K562 (cell line): ENCODE results near the gene ZNF845. TPM values are rescaled to one million over a fixed set of nuclear protein-coding genes. Genes with fewer than 3 reads are reported as not detected.

Experiments
- ATAC-seq: fragments of 200-7000 bp; cut with Tn5 transposase; 3 replicates; pipeline ENCODE4 v1.9.1; 2020; ENCODE audit warnings: moderate library complexity
- BruUV-seq: library from RNA; stranded (reverse); fragments of 400-500 nt; replicated peaks from 2 replicates; lab custom pipeline; 2021; lab: Mats Ljungman, UMichigan
- CTCF ChIA-PET: fragments of 300-600 bp; formaldehyde crosslinking; extraction: SDS; loops from one replicate; lab custom pipeline; 2021; ENCODE audit warnings: low intra/inter-chr PET ratio; lab: Yijun Ruan, JAX
- POLR2A ChIA-PET: fragments of 300-600, 350-650 bp; sonication (Branson Sonifier 250); formaldehyde crosslinking; extraction: SDS; loops from one replicate; lab custom pipeline; 2021; ENCODE audit warnings: antibody characterized with exemption, inconsistent platforms; lab: Yijun Ruan, JAX
- DNase-seq, 4 experiments: peaks; one replicate each; pipeline versions ENCODE4 v3.0.0 to v3.0.0-alpha.2; 2011 to 2018; ENCODE audit warnings: low spot score in 3 of 4, mixed read lengths in 3 of 4; ENCODE audit errors: extremely low read depth in 1 of 4
- FAIRE-seq: peaks from 2 replicates; lab custom pipeline; 2011; peaks lifted over from hg19 to GRCh38; lab: Jason Lieb, UNC
- H2AFZ ChIP-seq: 2 replicates; pipeline ENCODE4 v1.6.0; 2011; ENCODE audit warnings: low read depth, low read length, control low read depth, inconsistent platforms
- H3K27ac ChIP-seq: fragments of 200-600 bp; 3 replicates; pipeline ENCODE4 v1.8.0; 2011; ENCODE audit warnings: low read depth, mild to moderate bottlenecking, control low read depth, inconsistent platforms, low read length, moderate library complexity, mixed read lengths; ENCODE audit errors: extremely low read depth
- H3K27me3 ChIP-seq, 2 experiments: fragments of 300-600 bp in 1 of 2; 2 replicates in 1 of 2; 3 replicates in 1 of 2; pipeline versions ENCODE4 v1.6.0 to v1.8.0; 2011; ENCODE audit warnings: inconsistent platforms in 2 of 2, low read length in 2 of 2, mild to moderate bottlenecking in 1 of 2, mixed read lengths in 1 of 2, moderate library complexity in 1 of 2; ENCODE audit not compliant: control insufficient read depth in 2 of 2, insufficient read depth in 2 of 2
- H3K36me3 ChIP-seq: fragments of 300-600 bp; 3 replicates; pipeline ENCODE4 v1.8.0; 2011; ENCODE audit warnings: mild to moderate bottlenecking, low read length, inconsistent platforms; ENCODE audit not compliant: control insufficient read depth, insufficient read depth
- H3K4me1 ChIP-seq, 2 experiments: fragments of 200-600 bp in 1 of 2; replicated peaks in 1 of 2; 2 replicates in 1 of 2; 3 replicates in 1 of 2; pipeline versions ENCODE4 v1.5.1 to v1.8.0; 2011; ENCODE audit warnings: inconsistent platforms in 2 of 2, low read length in 2 of 2, mild to moderate bottlenecking in 1 of 2, mixed read lengths in 1 of 2, moderate library complexity in 1 of 2; ENCODE audit not compliant: control insufficient read depth in 2 of 2, insufficient read depth in 2 of 2
- H3K4me2 ChIP-seq: 2 replicates; pipeline ENCODE4 v1.6.1; 2011; ENCODE audit warnings: low read length, control low read depth, inconsistent platforms, mixed read lengths; ENCODE audit not compliant: insufficient read depth
- H3K4me3 ChIP-seq: fragments of 200-600 bp; sonication (generic), shearing (Covaris generic); 2 replicates; pipeline ENCODE4 v1.5.1; 2016; ENCODE audit warnings: control low read depth, inconsistent platforms
- H3K79me2 ChIP-seq: fragments of 200-600 bp; 3 replicates; pipeline ENCODE4 v1.8.0; 2011; ENCODE audit warnings: low read length, inconsistent platforms; ENCODE audit not compliant: control insufficient read depth, insufficient read depth
- H3K9ac ChIP-seq, 2 experiments: 2 replicates each; pipeline versions ENCODE4 v1.6.0 to v1.6.1; 2011; ENCODE audit warnings: low read depth in 2 of 2, low read length in 2 of 2, control low read depth in 1 of 2, inconsistent platforms in 1 of 2, mild to moderate bottlenecking in 1 of 2, mixed read lengths in 1 of 2; ENCODE audit not compliant: insufficient read depth in 1 of 2
- H3K9me1 ChIP-seq: one replicate; pipeline ENCODE4 v1.6.0; 2011; ENCODE audit warnings: inconsistent platforms, mild to moderate bottlenecking, low read length, moderate library complexity; ENCODE audit not compliant: control insufficient read depth, insufficient read depth
- H3K9me3 ChIP-seq: replicated peaks from 2 replicates; pipeline ENCODE4 v1.5.1; 2011; ENCODE audit warnings: low read depth, low read length, inconsistent platforms; ENCODE audit not compliant: control insufficient read depth, insufficient read depth
- H4K20me1 ChIP-seq: replicated peaks from 2 replicates; pipeline ENCODE4 v1.6.1; 2011; ENCODE audit warnings: low read length, inconsistent platforms, mixed read lengths; ENCODE audit not compliant: control insufficient read depth, insufficient read depth
- CTCF ChIP-seq, 3 experiments: IDR thresholded peaks in 2 of 3; conservative IDR thresholded peaks in 1 of 3; 2 replicates each; pipeline ENCODE4 v1.5.1; 2011 to 2012; ENCODE audit warnings: low read length in 3 of 3, mild to moderate bottlenecking in 3 of 3, control low read depth in 2 of 3, improper control_type of control experiment in 1 of 3, inconsistent platforms in 1 of 3, low read depth in 1 of 3, mixed read lengths in 1 of 3, moderate library complexity in 1 of 3; ENCODE audit not compliant: insufficient read depth in 2 of 3
- POLR2AphosphoS2 ChIP-seq: IDR thresholded peaks from 2 replicates; pipeline ENCODE4 v1.6.1; 2012; ENCODE audit warnings: low read length, improper control_type of control experiment
- RAD21 ChIP-seq, 2 experiments: fragments of 250-450 bp in 1 of 2; fragments of 450-650 bp in 1 of 2; sonication (Bioruptor Pico) in 1 of 2; formaldehyde crosslinking in 1 of 2; IDR thresholded peaks in 1 of 2; conservative IDR thresholded peaks in 1 of 2; 2 replicates each; pipeline versions ENCODE4 v1.4.0 to v1.8.0; 2020 to 2022; ENCODE audit warnings: mild to moderate bottlenecking in 2 of 2, moderate library complexity in 1 of 2
- REST ChIP-seq, 2 experiments: fragments of 450-650 bp; formaldehyde crosslinking in 1 of 2; IDR thresholded peaks; 2 replicates each; pipeline versions ENCODE4 v1.4.0 to v1.6.1; 2014 to 2020; ENCODE audit warnings: mild to moderate bottlenecking in 2 of 2, borderline replicate concordance in 1 of 2, low read depth in 1 of 2
- STAG1 ChIP-seq: sonication (generic); formaldehyde crosslinking; IDR thresholded peaks from 2 replicates; pipeline ENCODE4 v1.5.0; 2020; ENCODE audit warnings: missing genetic modification reagents, borderline replicate concordance
- ZNF146 ChIP-seq: IDR thresholded peaks from one replicate; pipeline ENCODE4 v1.6.1; 2018; ENCODE audit warnings: missing compliant biosample characterization; ENCODE audit not compliant: unreplicated experiment
- WGBS: fragments of 100-300 bp; shearing (Covaris generic); methylation state at CpG from one replicate; pipeline ENCODE4 v1.1.6; 2016; ENCODE audit warnings: low coverage, mixed read lengths; ENCODE audit not compliant: insufficient coverage; ENCODE audit errors: missing lambda C conversion rate; 5-methylcytosine and 5-hydroxymethylcytosine counted together
- in situ Hi-C: fragments of 300-500 bp; cut with MboI; formaldehyde crosslinking; loops from 4 replicates; pipeline ENCODE4 v1.15.0; 2018; ENCODE audit warnings: inconsistent platforms, mixed read lengths
- intact Hi-C: fragments of 100-400 bp; cut with micrococcal nuclease; formaldehyde crosslinking; loops from 2 replicates; pipeline ENCODE4 v1.14.2; 2022
- polyA plus RNA-seq, 8 experiments: library from polyadenylated mRNA; depleted of rRNA in 4 of 8; stranded (reverse) in 5 of 8; unstranded in 3 of 8; fragments of >200 nt; fragmentation: Nextera tagmentation in 2 of 8; fragmentation: Illumina TruSeq in 1 of 8; extraction: Ambion mirVana in 2 of 8; extraction: Trizol in 1 of 8; gene quantifications; 2 replicates each; pipeline versions ENCODE4 v1.2.1 to v1.2.3, GENCODE V29; 2011 to 2014; ENCODE audit warnings: inconsistent platforms in 1 of 8, missing spikeins in 1 of 8
- total RNA-seq, 7 experiments: library from RNA; depleted of rRNA in 6 of 7; stranded (reverse); fragments of >200 nt in 6 of 7; fragmentation: Illumina TruSeq in 2 of 7; extraction: Trizol in 2 of 7; gene quantifications; 2 replicates each; pipeline versions ENCODE4 v1.2.1 to v1.2.3, GENCODE V29; 2011 to 2021; ENCODE audit warnings: low replicate concordance in 1 of 7

The ZNF845 gene
- total and polyA plus RNA-seq, 9 of the 15 experiments (the other 6 are each of a cell fraction or from before 2014, with no cell fraction given), result 1.9 to 13.2 (median 6.4) TPM

GRCh38 chr19:53308339-53308811 is 25.2 kb upstream of the ZNF845 start:
- H3K27me3 ChIP-seq, result peaks cover 0 to 29% of the 10 kb centered on the region in 2 experiments; a peak in 2 of 5 replicates
- H3K27ac ChIP-seq, result no peak overlapping the region
- no peaks in the 10 kb centered on the region for H3K36me3 ChIP-seq
- FAIRE-seq (no peak), ATAC-seq (peak; percentile 74)
- 16% methylated on average over 32 of the region's 32 CpGs for WGBS
- H4K20me1 ChIP-seq, result no peaks in the 10 kb centered on the region
- ChIA-PET CTCF (no interaction called here), POLR2A (no interaction called here)
- H2AFZ ChIP-seq, result 0 out of 2 replicates have a peak overlapping the region, but pooled peaks have one; percentile 31
- peaks cover 2% of the 10 kb centered on the region for H3K9me3 ChIP-seq
- peaks cover 0 to 7% of the 10 kb centered on the region in 2 experiments; a peak in 2 of 5 replicates for H3K4me1 ChIP-seq
- no peaks in the 10 kb centered on the region for H3K9me1 ChIP-seq
- H3K4me3 ChIP-seq, result no peak overlapping the region
- H3K9ac ChIP-seq, result no peak overlapping the region
- TF ChIP-seq ZNF146 (no peak), POLR2AphosphoS2 (no peak), RAD21 (CRISPR knock-in tag; conservative IDR thresholded peaks at IDR 0.05 in 1 of 2, IDR thresholded peaks at IDR 0.05 in 1 of 2) (peak in 1 of 2 experiments; percentile 54; a peak in 2 of 4 replicates), STAG1 (CRISPR knock-in tag) (peak; percentile 29; the same call in 1 of the 2 replicates), CTCF (IDR thresholded peaks at IDR 0.05 in 2 of 3, conservative IDR thresholded peaks at IDR 0.05 in 1 of 3; ENCODE audit: insufficient read depth in 2 of 3, low read depth in 1 of 3, low read length in 3 of 3) (peak; percentile 48 to 70 (median 68)), REST (IDR thresholded peaks at IDR 0.05; ENCODE audit: borderline replicate concordance) (peak; percentile 24; the same call in 1 of the 2 replicates), REST (CRISPR knock-in tag; IDR thresholded peaks at IDR 0.05; ENCODE audit: low read depth) (no peak)
- TF ChIP-seq, all 486 proteins: peak for 4
- DNase-seq, result peak; percentile 23 to 49 (median 47)
- in situ Hi-C loops (no loop called here), intact Hi-C loops (no loop called here)
- BruUV-seq, result no TSS peak
- no peak overlapping the region for H3K4me2 ChIP-seq
- no peaks in the 10 kb centered on the region for H3K79me2 ChIP-seq
